ENCODE data around the gene PRSS48. TPM values are rescaled to one million over a fixed set of nuclear protein-coding genes. Genes with fewer than 3 reads are reported as not detected.

The PRSS48 gene
- total RNA-seq, 1 donor from 2014 or later, result not detected

GRCh38 chr4:151331276-151332042 lies 54.5 kb downstream of the PRSS48 start:
- Mint-ChIP-seq H3K4me3 (no peak overlapping the region), H3K4me1 (no peaks in the 10 kb centered on the region), H3K27me3 (peaks cover 19% of the 10 kb centered on the region), H3K27ac (no peak overlapping the region), H3K36me3 (ENCODE audit: low read depth) (no peaks in the 10 kb centered on the region), H3K9me3 (no peaks in the 10 kb centered on the region)
- intact Hi-C loops (cut with micrococcal nuclease), result no loop called here
- DNase-seq, result no peak

- H3K9me3 Mint-ChIP-seq, result no peaks in the 10 kb centered on the region
- H3K27me3 Mint-ChIP-seq, result peaks cover 7% of the 10 kb centered on the region
- no peak for DNase-seq
- no peak overlapping the region for H3K27ac Mint-ChIP-seq
- intact Hi-C loops (cut with micrococcal nuclease), result no loop called here
- no peaks in the 10 kb centered on the region for H3K4me1 Mint-ChIP-seq
- H3K4me3 Mint-ChIP-seq, result no peak overlapping the region
- no peaks in the 10 kb centered on the region for H3K36me3 Mint-ChIP-seq (ENCODE audit: low read depth)
Observed at GRCh38 chr4:151339467-151339866, 62.5 kb downstream of the PRSS48 start.

- no peaks in the 10 kb centered on the region for H3K4me1 Mint-ChIP-seq
- H3K4me3 Mint-ChIP-seq, result no peak overlapping the region
- no peak for DNase-seq
- no peaks in the 10 kb centered on the region for H3K36me3 Mint-ChIP-seq (ENCODE audit: low read depth)
- peaks cover 8% of the 10 kb centered on the region for H3K27me3 Mint-ChIP-seq
- intact Hi-C loops (cut with micrococcal nuclease), result no loop called here
- no peak overlapping the region for H3K27ac Mint-ChIP-seq
- H3K9me3 Mint-ChIP-seq, result no peaks in the 10 kb centered on the region
Observed at GRCh38 chr4:151340751-151341385, 63.9 kb downstream of the PRSS48 start.

Other genes with a start within 250 kb of the PRSS48 start
- gene RPS3A, start 177.5 kb upstream of the PRSS48 start, total RNA-seq, result 1,850 and 1,855 TPM in 2 replicates
- gene SH3D19, start 48.4 kb downstream of the PRSS48 start, total RNA-seq, result not detected in 2 replicates
- gene FHIP1A, start 132.0 kb downstream of the PRSS48 start, total RNA-seq, result not detected in 2 replicates